ENCODE data around the gene CAPN11. TPM values are rescaled to one million over a fixed set of nuclear protein-coding genes. Genes with fewer than 3 reads are reported as not detected.

The CAPN11 gene
- total and polyA plus RNA-seq, 2 donors (not counting 3 experiments of a cell fraction or from before 2014, with no cell fraction given): 1.4 to 1.7 TPM

GRCh38 chr6:44142835-44143234 lies 15.8 kb upstream of the CAPN11 start:
- BruUV-seq (replicated peaks): no TSS peak
- FAIRE-seq: no peak
- Histone ChIP-seq H4K20me1 (replicated peaks; ENCODE audit: control insufficient read depth, extremely low read depth, insufficient read depth, low read length) (no peaks in the 10 kb centered on the region), H3K4me1 (ENCODE audit: control insufficient read depth, extremely low read depth, insufficient read depth, low read length) (no peaks in the 10 kb centered on the region), H3K27ac (ENCODE audit: insufficient read depth, low read depth, low read length) (no peak overlapping the region), H3K4me3 (replicated peaks in 1 of 3; ENCODE audit: insufficient read depth in 1 of 3, low read depth in 1 of 3, low read length in 3 of 3) (no peak overlapping the region), H3K9me1 (replicated peaks; ENCODE audit: control insufficient read depth, extremely low read depth, insufficient read depth, low read length) (no peaks in the 10 kb centered on the region), H3K27me3 (ENCODE audit: control insufficient read depth in 2 of 2, insufficient read depth in 2 of 2, low read length in 2 of 2) (no peaks in the 10 kb centered on the region), H3K79me2 (ENCODE audit: control insufficient read depth, insufficient read depth, low read length) (no peaks in the 10 kb centered on the region), H3K9me3 (replicated peaks; ENCODE audit: control insufficient read depth, insufficient read depth, low read length) (no peaks in the 10 kb centered on the region), H2AFZ (ENCODE audit: low read depth, low read length) (no peak overlapping the region), H3K4me2 (ENCODE audit: insufficient read depth, low read length) (no peak overlapping the region), H3K36me3 (ENCODE audit: control insufficient read depth in 2 of 2, extremely low read depth in 1 of 2, insufficient read depth in 2 of 2, low read length in 2 of 2) (peaks cover 2 to 9% of the 10 kb centered on the region in 2 experiments), H3K9ac (replicated peaks; ENCODE audit: extremely low read depth, insufficient read depth, low read length) (no peak overlapping the region)
- DNase-seq (ENCODE audit: low read depth, low spot score): no peak
- TF ChIP-seq FOS (IDR thresholded peaks at IDR 0.05; ENCODE audit: borderline replicate concordance, insufficient read depth, low read length) (no peak), MYC (IDR thresholded peaks at IDR 0.05; ENCODE audit: low read depth, low read length) (no peak), JUN (IDR thresholded peaks at IDR 0.05; ENCODE audit: borderline replicate concordance, insufficient read depth, insufficient read length, low read depth) (no peak), CTCF (IDR thresholded peaks at IDR 0.05; ENCODE audit: extremely low read depth in 1 of 2, insufficient read depth in 1 of 2, low read depth in 1 of 2, low read length in 2 of 2) (no peak), MAX (IDR thresholded peaks at IDR 0.05; ENCODE audit: insufficient read depth, insufficient read length) (no peak), EZH2 (IDR thresholded peaks at IDR 0.05; ENCODE audit: borderline replicate concordance, low read depth, low read length, severe bottlenecking) (no peak), POLR2A (IDR thresholded peaks at IDR 0.05; ENCODE audit: low read depth, low read length) (no peak), GATA2 (IDR thresholded peaks at IDR 0.05; ENCODE audit: insufficient read depth, insufficient read length, low read depth, low read length) (no peak), POLR2AphosphoS5 (IDR thresholded peaks at IDR 0.05; ENCODE audit: insufficient read depth, low read depth, low read length) (no peak)
- ChIA-PET POLR2A (no interaction called here), CTCF (interaction anchor here (1.1 kb wide), 1 partner anchor 10 kb away, joined by 3 read pairs; no protein-coding TSS in a partner anchor)
- dilution Hi-C loops (cut with MboI; ENCODE audit: extremely low pct_ligation_motif_present, low sequenced_read_pairs) (no loop called here), intact Hi-C loops (cut with micrococcal nuclease) (no loop called here)

Data from endothelial cell of umbilical vein (primary cell).